ENCODE data around the gene GAL3ST2.
"Not testable (repeated sequence)": the region's sequence is repeated elsewhere in the genome, so short reads cannot be mapped to it uniquely, and the experiment has no call there.

The GAL3ST2 gene

GRCh38 chr2:241752689-241753276 is 23.8 kb upstream of the GAL3ST2 start:
- no peak for DNase-seq (ENCODE audit: extremely low read depth, low read depth)
- H3K4me3 ChIP-seq (replicated peaks; ENCODE audit: low read depth, low read length): no peak overlapping the region
- TF ChIP-seq CTCF (IDR thresholded peaks at IDR 0.05; ENCODE audit: low read depth, low read length, missing control alignments): no peak

GRCh38 chr2:241753493-241753892 is 23.1 kb upstream of the GAL3ST2 start:
- DNase-seq (ENCODE audit: extremely low read depth, low read depth): no peak
- no peak overlapping the region for H3K4me3 ChIP-seq (replicated peaks; ENCODE audit: low read depth, low read length)
- no peak for TF ChIP-seq CTCF (IDR thresholded peaks at IDR 0.05; ENCODE audit: low read depth, low read length, missing control alignments)

DNA sequence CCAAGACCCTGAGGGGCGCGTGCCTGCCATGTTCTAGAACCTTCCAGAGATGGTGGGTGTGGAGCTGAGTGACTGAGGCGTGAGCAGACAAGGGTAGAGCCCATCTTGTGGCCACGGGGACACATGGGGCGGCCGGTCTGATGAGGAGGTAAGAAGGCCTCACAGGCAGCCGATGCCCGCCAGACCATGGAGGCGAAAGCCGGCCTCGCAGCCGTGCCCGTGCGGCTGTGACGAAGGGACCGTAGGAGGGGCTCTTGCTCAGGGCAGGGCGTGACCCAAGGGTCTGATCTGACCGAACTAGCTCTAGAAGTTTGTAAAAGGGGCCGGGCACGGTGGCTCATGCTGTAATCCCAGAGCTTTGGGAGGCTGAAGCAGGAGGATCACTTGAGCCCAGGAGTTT is 22.6 kb upstream of the GAL3ST2 start:
- DNase-seq (ENCODE audit: extremely low read depth, low read depth): no peak

GRCh38 chr2:241755166-241755565 is 21.5 kb upstream of the GAL3ST2 start:
- DNase-seq (ENCODE audit: extremely low read depth, low read depth): no peak
- H3K4me3 ChIP-seq (replicated peaks; ENCODE audit: low read depth, low read length): no peak overlapping the region
- TF ChIP-seq CTCF (IDR thresholded peaks at IDR 0.05; ENCODE audit: low read depth, low read length, missing control alignments): no peak

More for the DNA sequence above, 22.6 kb upstream of the GAL3ST2 start:
- no peak for TF ChIP-seq CTCF (IDR thresholded peaks at IDR 0.05; ENCODE audit: low read depth, low read length, missing control alignments)
- no peak overlapping the region for H3K4me3 ChIP-seq (replicated peaks; ENCODE audit: low read depth, low read length)

DNA sequence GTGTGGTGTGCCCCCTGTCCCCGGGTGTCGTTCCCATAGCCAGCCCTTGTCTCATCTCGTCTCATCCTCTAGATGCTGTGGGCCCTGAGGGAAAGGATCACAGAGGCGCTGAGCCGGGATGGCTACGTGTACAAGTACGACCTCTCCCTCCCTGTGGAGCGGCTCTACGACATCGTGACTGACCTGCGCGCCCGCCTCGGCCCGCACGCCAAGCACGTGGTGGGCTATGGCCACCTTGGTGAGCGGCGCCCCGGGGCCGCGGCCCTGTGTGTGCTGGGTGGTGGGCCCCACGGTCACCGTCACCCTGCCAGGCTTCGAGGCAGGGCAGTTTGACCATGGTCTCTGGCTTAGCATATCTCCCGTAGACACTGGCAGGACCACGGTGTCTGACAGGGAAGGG is 20.8 kb upstream of the GAL3ST2 start:
- H3K4me3 ChIP-seq (replicated peaks; ENCODE audit: low read depth, low read length): no peak overlapping the region
- no peak for DNase-seq (ENCODE audit: extremely low read depth, low read depth)
- no peak for TF ChIP-seq CTCF (IDR thresholded peaks at IDR 0.05; ENCODE audit: low read depth, low read length, missing control alignments)

DNA sequence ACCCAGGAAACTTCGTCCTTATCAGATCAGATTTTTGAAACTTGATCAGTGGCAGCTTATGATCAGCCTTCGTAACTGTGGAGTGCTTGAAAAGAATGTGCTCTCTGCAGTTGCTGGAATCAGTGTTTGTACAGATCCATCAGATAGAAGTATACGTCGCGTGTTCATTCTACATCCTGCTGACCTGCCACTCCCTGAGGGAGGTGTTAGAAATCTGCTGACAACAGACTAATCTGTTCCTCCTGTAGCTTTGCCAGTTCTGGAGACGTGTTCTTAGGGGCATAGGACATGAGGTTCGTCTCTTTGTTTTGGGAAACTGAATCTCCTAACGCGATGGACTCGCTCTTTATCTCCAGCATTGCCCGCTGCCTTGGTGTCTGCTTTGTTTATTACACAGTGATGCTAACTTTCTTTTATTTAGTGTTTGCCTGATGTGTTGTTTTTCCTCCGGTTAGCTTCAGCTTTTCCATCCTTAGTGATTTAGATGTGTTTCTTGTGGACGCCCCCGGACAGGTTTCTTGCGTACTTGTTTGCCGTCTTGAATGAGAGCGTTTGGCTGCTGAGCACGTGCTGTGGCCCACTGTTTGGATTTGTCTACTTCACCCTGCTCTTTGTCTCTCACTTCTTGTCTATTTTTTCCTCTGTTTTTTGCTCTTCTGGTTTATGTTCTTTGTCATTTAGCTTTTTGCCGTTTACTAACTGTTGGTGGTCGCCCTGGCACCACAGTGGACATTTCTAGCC is 17.4 kb upstream of the GAL3ST2 start:
- DNase-seq (ENCODE audit: extremely low read depth, low read depth): no peak
- no peak for TF ChIP-seq CTCF (IDR thresholded peaks at IDR 0.05; ENCODE audit: low read depth, low read length, missing control alignments)
- H3K4me3 ChIP-seq (replicated peaks; ENCODE audit: low read depth, low read length): no peak overlapping the region

GRCh38 chr2:241759893-241760292 is 16.7 kb upstream of the GAL3ST2 start:
- DNase-seq (ENCODE audit: extremely low read depth, low read depth); H3K4me3 ChIP-seq (replicated peaks; ENCODE audit: low read depth, low read length): not testable (repeated sequence)
